HG03060 (cell line): ENCODE measurements around the gene SLC39A12.

Source experiments
- ATAC-seq: cut with Tn5 transposase; IDR thresholded peaks from one replicate; pipeline ENCODE4 v1.9.1; 2021; ENCODE audit warnings: low read depth, moderate number of reproducible peaks; ENCODE audit not compliant: unreplicated experiment

The SLC39A12 gene

GRCh38 chr10:18043148-18044006 is 91.7 kb downstream of the SLC39A12 start:
- ATAC-seq = no peak

- no peak for ATAC-seq
Observed at GRCh38 chr10:18044976-18045720, 93.4 kb downstream of the SLC39A12 start.

- ATAC-seq = no peak
Observed at GRCh38 chr10:18056583-18056982, 104.9 kb downstream of the SLC39A12 start.

- no peak for ATAC-seq
Observed at GRCh38 chr10:18059826-18060559, 108.3 kb downstream of the SLC39A12 start.

GRCh38 chr10:18066947-18067346 is 115.2 kb downstream of the SLC39A12 start:
- ATAC-seq = no peak

GRCh38 chr10:18068401-18068800 is 116.7 kb downstream of the SLC39A12 start:
- no peak for ATAC-seq

- ATAC-seq = no peak
Observed at GRCh38 chr10:18071591-18071990, 119.9 kb downstream of the SLC39A12 start.

- ATAC-seq = no peak
Observed at GRCh38 chr10:18073314-18073713, 121.6 kb downstream of the SLC39A12 start.

GRCh38 chr10:18075881-18076280 is 124.2 kb downstream of the SLC39A12 start:
- ATAC-seq = no peak

- no peak for ATAC-seq
Observed at GRCh38 chr10:18079665-18080295, 128.1 kb downstream of the SLC39A12 start.

GRCh38 chr10:18082381-18082780 is 130.7 kb downstream of the SLC39A12 start:
- no peak for ATAC-seq

GRCh38 chr10:18085855-18086254 is 134.1 kb downstream of the SLC39A12 start:
- ATAC-seq = no peak

GRCh38 chr10:18086746-18087145 is 135.0 kb downstream of the SLC39A12 start:
- no peak for ATAC-seq

- ATAC-seq = no peak
Observed at GRCh38 chr10:18087355-18087754, 135.6 kb downstream of the SLC39A12 start.
